SK-N-SH (cell line): ENCODE measurements around the gene FEZF2. TPM values are rescaled to one million over a fixed set of nuclear protein-coding genes. Genes with fewer than 3 reads are reported as not detected.

Source experiments
- CTCF ChIA-PET: fragments of 300-600, 350-600 bp; formaldehyde crosslinking; extraction: SDS; loops from one replicate; lab custom pipeline; 2021; lab: Yijun Ruan, JAX
- POLR2A ChIA-PET: fragments of 350-600 bp; sonication (Branson Sonifier 250); formaldehyde crosslinking; extraction: SDS; loops from one replicate; lab custom pipeline; 2020; ENCODE audit warnings: antibody characterized with exemption, inconsistent platforms; lab: Yijun Ruan, JAX
- DNase-seq: peaks from one replicate; pipeline ENCODE4 v3.0.0; 2012
- H2AFZ ChIP-seq: fragments of 200-600 bp; sonication (generic); 2 replicates; pipeline ENCODE4 v1.8.1; 2016; ENCODE audit warnings: antibody characterized with exemption, mild to moderate bottlenecking, low read depth
- H3F3A ChIP-seq: fragments of 200-600 bp; sonication (generic); replicated peaks from 2 replicates; pipeline ENCODE3; 2016; ENCODE audit warnings: antibody characterized with exemption, mild to moderate bottlenecking; ENCODE audit not compliant: insufficient read depth
- H3K27ac ChIP-seq, 2 experiments: fragments of 200-500 bp in 1 of 2; fragments of 200-600 bp in 1 of 2; sonication (Bioruptor generic) in 1 of 2; sonication (generic), shearing (Covaris generic) in 1 of 2; 2 replicates each; pipeline versions ENCODE4 v1.5.1 to v1.6.1; 2014 to 2016; ENCODE audit warnings: low read depth in 2 of 2, inconsistent platforms in 1 of 2, low read length in 1 of 2, mild to moderate bottlenecking in 1 of 2, mixed read lengths in 1 of 2
- H3K27me3 ChIP-seq: fragments of 200-600 bp; sonication (generic), shearing (Covaris generic); 2 replicates; pipeline ENCODE4 v1.6.1; 2016; ENCODE audit warnings: mixed run types; ENCODE audit not compliant: insufficient read depth
- H3K36me3 ChIP-seq, 2 experiments: fragments of 200-500 bp in 1 of 2; fragments of 200-600 bp in 1 of 2; sonication (Bioruptor generic) in 1 of 2; sonication (generic) in 1 of 2; replicated peaks in 1 of 2; 2 replicates each; pipeline versions ENCODE3 to v1.5.1; 2014 to 2016; ENCODE audit warnings: low read length in 1 of 2, mild to moderate bottlenecking in 1 of 2; ENCODE audit not compliant: insufficient read depth in 2 of 2, control insufficient read depth in 1 of 2
- H3K4me1 ChIP-seq, 2 experiments: fragments of 200-500 bp in 1 of 2; fragments of 200-600 bp in 1 of 2; sonication (Bioruptor generic) in 1 of 2; sonication (generic), shearing (Covaris generic) in 1 of 2; 2 replicates each; pipeline versions ENCODE4 v1.5.1 to v1.6.1; 2014 to 2016; ENCODE audit warnings: low read depth in 1 of 2, low read length in 1 of 2, mixed run types in 1 of 2; ENCODE audit not compliant: insufficient read depth in 2 of 2, control insufficient read depth in 1 of 2
- H3K4me2 ChIP-seq: fragments of 200-600 bp; sonication (generic), shearing (Covaris generic); 2 replicates; pipeline ENCODE4 v1.6.1; 2017; ENCODE audit warnings: mixed run types
- H3K4me3 ChIP-seq, 2 experiments: fragments of 200-500 bp in 1 of 2; fragments of 200-600 bp in 1 of 2; sonication (Bioruptor generic) in 1 of 2; sonication (generic), shearing (Covaris generic) in 1 of 2; 2 replicates each; pipeline versions ENCODE4 v1.5.1 to v1.8.1; 2014 to 2016; ENCODE audit warnings: low read depth in 2 of 2, inconsistent platforms in 1 of 2, low read length in 1 of 2, mild to moderate bottlenecking in 1 of 2, mixed read lengths in 1 of 2, moderate library complexity in 1 of 2
- H3K79me2 ChIP-seq: fragments of 200-600 bp; sonication (generic); 2 replicates; pipeline ENCODE4 v1.8.1; 2017; ENCODE audit warnings: mild to moderate bottlenecking; ENCODE audit not compliant: insufficient read depth
- H3K9ac ChIP-seq: fragments of 200-600 bp; sonication (generic); 2 replicates; pipeline ENCODE4 v1.6.1; 2017; ENCODE audit warnings: mixed run types
- H3K9me2 ChIP-seq: fragments of 200-600 bp; sonication (generic); 2 replicates; pipeline ENCODE4 v1.6.1; 2017; ENCODE audit warnings: mixed run types
- H3K9me3 ChIP-seq: fragments of 200-600 bp; sonication (generic); 2 replicates; pipeline ENCODE4 v1.6.1; 2017; ENCODE audit warnings: mixed run types, mild to moderate bottlenecking, moderate library complexity
- H4K20me1 ChIP-seq: fragments of 200-600 bp; sonication (generic); 2 replicates; pipeline ENCODE4 v1.6.1; 2017; ENCODE audit warnings: mild to moderate bottlenecking, mixed run types; ENCODE audit not compliant: insufficient read depth
- ELF1 ChIP-seq: IDR thresholded peaks from 2 replicates; pipeline ENCODE4 v1.4.0; 2012
- EZH2phosphoT487 ChIP-seq: fragments of 200-600 bp; sonication (generic); IDR thresholded peaks from 2 replicates; pipeline ENCODE4 v1.6.1; 2017; ENCODE audit warnings: low read depth, mixed run types, mild to moderate bottlenecking, antibody characterized with exemption, moderate library complexity, borderline replicate concordance
- FOSL2 ChIP-seq: IDR thresholded peaks from 2 replicates; pipeline ENCODE4 v1.4.0; 2012; ENCODE audit warnings: low read depth, mild to moderate bottlenecking, moderate library complexity, borderline replicate concordance
- GABPA ChIP-seq: IDR thresholded peaks from 2 replicates; pipeline ENCODE4 v1.4.0; 2012; ENCODE audit warnings: low read depth, mild to moderate bottlenecking
- GATA2 ChIP-seq: sonication (generic); formaldehyde crosslinking; IDR thresholded peaks from 2 replicates; pipeline ENCODE4 v1.5.0; 2020; ENCODE audit warnings: mild to moderate bottlenecking, missing genetic modification reagents
- JUND ChIP-seq: IDR thresholded peaks from 2 replicates; pipeline ENCODE4 v1.4.0; 2012
- NRF1 ChIP-seq: IDR thresholded peaks from 2 replicates; pipeline ENCODE4 v1.6.1; 2012; ENCODE audit warnings: low read depth, mild to moderate bottlenecking, low read length
- RAD21 ChIP-seq: IDR thresholded peaks from 2 replicates; pipeline ENCODE4 v1.6.1; 2012; ENCODE audit warnings: mild to moderate bottlenecking, low read length
- RXRA ChIP-seq: IDR thresholded peaks from 2 replicates; pipeline ENCODE4 v1.4.0; 2012; ENCODE audit warnings: low read depth, mild to moderate bottlenecking, borderline replicate concordance
- TAF1 ChIP-seq: IDR thresholded peaks from 2 replicates; pipeline ENCODE4 v1.6.1; 2012; ENCODE audit warnings: low read depth, mild to moderate bottlenecking, low read length, moderate library complexity, borderline replicate concordance
- TCF12 ChIP-seq: IDR thresholded peaks from 2 replicates; pipeline ENCODE4 v1.4.0; 2012
- WGBS: methylation state at CpG from one replicate; pipeline ENCODE4 v1.1.6; 2017; ENCODE audit warnings: low lambda C conversion rate; 5-methylcytosine and 5-hydroxymethylcytosine counted together
- polyA plus RNA-seq, 3 experiments: library from polyadenylated mRNA; depleted of rRNA; stranded (reverse); fragments of >200 nt; gene quantifications; 2 replicates each; pipeline ENCODE4 v1.2.3, GENCODE V29; 2012
- TF ChIP-seq, protein P1 (sequence below): IDR thresholded peaks from 2 replicates; pipeline ENCODE4; 2012
- TF ChIP-seq, protein P2 (sequence below): IDR thresholded peaks from 2 replicates; pipeline ENCODE4 v1.4.0; 2012; ENCODE audit warnings: low read depth
- TF ChIP-seq, protein P3 (sequence below): IDR thresholded peaks from 2 replicates; pipeline ENCODE4 v1.4.0; 2012; ENCODE audit warnings: low read depth, borderline replicate concordance

FEZF2 gene
- polyA plus RNA-seq, 1 of the 3 experiments (the other 2 are of a cell fraction): not detected

DNA sequence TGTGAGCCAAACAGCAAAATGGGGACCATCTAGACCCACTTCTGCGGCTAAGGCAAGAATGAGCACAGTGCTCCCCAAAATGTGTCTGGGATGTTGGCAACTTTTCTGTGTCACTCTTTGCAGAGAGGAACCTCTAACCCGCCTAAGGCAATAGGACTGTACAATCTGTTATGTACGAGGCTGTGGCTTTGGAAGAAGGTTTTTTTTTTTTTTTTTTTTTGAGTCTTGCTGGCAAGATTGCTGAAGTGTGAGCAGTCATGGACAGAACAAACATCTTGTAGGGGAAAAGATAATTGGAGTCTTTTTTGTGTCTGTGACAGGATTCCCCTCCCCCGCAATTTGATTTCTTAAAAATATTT, 7.2 kb downstream of the FEZF2 start (continued):
- TF ChIP-seq, protein P1, sequence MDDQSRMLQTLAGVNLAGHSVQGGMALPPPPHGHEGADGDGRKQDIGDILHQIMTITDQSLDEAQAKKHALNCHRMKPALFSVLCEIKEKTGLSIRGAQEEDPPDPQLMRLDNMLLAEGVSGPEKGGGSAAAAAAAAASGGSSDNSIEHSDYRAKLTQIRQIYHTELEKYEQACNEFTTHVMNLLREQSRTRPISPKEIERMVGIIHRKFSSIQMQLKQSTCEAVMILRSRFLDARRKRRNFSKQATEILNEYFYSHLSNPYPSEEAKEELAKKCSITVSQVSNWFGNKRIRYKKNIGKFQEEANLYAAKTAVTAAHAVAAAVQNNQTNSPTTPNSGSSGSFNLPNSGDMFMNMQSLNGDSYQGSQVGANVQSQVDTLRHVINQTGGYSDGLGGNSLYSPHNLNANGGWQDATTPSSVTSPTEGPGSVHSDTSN: no peak
- TF ChIP-seq RXRA: no peak

DNA sequence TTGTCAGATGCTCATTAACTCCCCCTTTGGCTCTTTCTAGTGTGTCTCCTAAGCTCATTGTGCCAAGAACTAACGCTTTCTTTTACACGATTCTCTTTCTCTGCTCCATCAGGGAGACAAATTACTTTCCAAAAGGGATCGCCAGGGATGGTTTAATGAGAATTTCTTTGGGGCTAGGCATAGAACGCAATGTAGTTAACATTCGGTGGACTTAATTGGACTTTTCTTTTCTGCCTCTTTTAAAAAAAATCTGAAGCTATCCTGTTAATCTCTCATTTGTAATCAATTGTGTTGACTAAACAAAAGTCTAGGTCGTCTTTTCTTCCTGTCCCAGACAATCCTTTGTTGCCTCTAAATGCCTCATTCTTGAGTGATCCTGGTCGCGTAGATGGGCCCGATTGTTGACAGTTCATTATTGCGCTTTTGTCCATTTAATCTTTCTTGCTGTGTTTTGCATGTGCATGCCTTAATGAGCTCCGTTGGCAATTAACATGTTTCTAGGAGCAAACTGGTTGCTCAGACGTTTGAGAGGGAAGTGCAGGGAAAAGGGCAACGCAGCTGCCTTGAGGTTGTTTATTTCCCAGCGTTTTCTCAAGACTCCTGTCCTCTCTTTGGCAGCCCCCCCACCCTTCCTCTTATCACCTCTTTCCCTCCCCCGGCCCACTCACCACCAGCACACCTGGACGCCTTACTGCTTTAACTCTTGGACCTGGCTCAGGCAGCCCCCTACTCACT, 7.8 kb downstream of the FEZF2 start:
- no peaks in the 10 kb centered on the region for H3K36me3 ChIP-seq
- no peak overlapping the region for H3K9ac ChIP-seq
- no peaks in the 10 kb centered on the region for H3K9me2 ChIP-seq
- DNase-seq: no peak
- ChIA-PET CTCF (no interaction called here), POLR2A (no interaction called here)
- H3K27me3 ChIP-seq: peaks cover 40% of the 10 kb centered on the region
- no peak overlapping the region for H2AFZ ChIP-seq
- H3K9me3 ChIP-seq: no peaks in the 10 kb centered on the region
- H3K4me1 ChIP-seq: peaks cover 0 to 5% of the 10 kb centered on the region in 2 experiments; a peak in 1 of 4 replicates
- no peak overlapping the region for H3K4me3 ChIP-seq
- no peaks in the 10 kb centered on the region for H3K79me2 ChIP-seq
- H4K20me1 ChIP-seq: no peaks in the 10 kb centered on the region
- H3K4me2 ChIP-seq: no peak overlapping the region
- TF ChIP-seq FOSL2 (no peak), NRF1 (no peak), RXRA (no peak), RAD21 (no peak), TAF1 (no peak), TCF12 (no peak), GABPA (no peak), GATA2 (CRISPR knock-in tag) (no peak), JUND (no peak), EZH2phosphoT487 (no peak), ELF1 (no peak)
- TF ChIP-seq, protein P2, sequence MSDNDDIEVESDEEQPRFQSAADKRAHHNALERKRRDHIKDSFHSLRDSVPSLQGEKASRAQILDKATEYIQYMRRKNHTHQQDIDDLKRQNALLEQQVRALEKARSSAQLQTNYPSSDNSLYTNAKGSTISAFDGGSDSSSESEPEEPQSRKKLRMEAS: no peak
- TF ChIP-seq, protein P3, sequence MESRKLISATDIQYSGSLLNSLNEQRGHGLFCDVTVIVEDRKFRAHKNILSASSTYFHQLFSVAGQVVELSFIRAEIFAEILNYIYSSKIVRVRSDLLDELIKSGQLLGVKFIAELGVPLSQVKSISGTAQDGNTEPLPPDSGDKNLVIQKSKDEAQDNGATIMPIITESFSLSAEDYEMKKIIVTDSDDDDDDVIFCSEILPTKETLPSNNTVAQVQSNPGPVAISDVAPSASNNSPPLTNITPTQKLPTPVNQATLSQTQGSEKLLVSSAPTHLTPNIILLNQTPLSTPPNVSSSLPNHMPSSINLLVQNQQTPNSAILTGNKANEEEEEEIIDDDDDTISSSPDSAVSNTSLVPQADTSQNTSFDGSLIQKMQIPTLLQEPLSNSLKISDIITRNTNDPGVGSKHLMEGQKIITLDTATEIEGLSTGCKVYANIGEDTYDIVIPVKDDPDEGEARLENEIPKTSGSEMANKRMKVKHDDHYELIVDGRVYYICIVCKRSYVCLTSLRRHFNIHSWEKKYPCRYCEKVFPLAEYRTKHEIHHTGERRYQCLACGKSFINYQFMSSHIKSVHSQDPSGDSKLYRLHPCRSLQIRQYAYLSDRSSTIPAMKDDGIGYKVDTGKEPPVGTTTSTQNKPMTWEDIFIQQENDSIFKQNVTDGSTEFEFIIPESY: no peak
- TF ChIP-seq, protein P1: no peak
- WGBS: 75% methylated on average over 16 of the region's 16 CpGs
- no peak overlapping the region for H3K27ac ChIP-seq
- H3F3A ChIP-seq: no peaks in the 10 kb centered on the region
